DND-41 (cell line): ENCODE data around the gene LSS.
"Not testable (repeated sequence)": the region's sequence is repeated elsewhere in the genome, so short reads cannot be mapped to it uniquely, and the experiment has no call there.

ENCODE experiments used
- ATAC-seq: fragments of 200-7000 bp; cut with Tn5 transposase; 3 replicates; pipeline ENCODE4 v1.9.1; 2021; ENCODE audit warnings: low read depth; ENCODE audit not compliant: insufficient read depth
- DNase-seq: peaks from one replicate; pipeline ENCODE4 v3.0.0-alpha.2; 2020
- H2AFZ ChIP-seq: 2 replicates; pipeline ENCODE4 v1.6.0; 2012; ENCODE audit warnings: low read depth, low read length
- H3K27ac ChIP-seq: 2 replicates; pipeline ENCODE4 v1.5.1; 2012; ENCODE audit warnings: low read length, inconsistent platforms
- H3K27me3 ChIP-seq: fragments of 200-600 bp; sonication (generic); 2 replicates; pipeline ENCODE4 v1.6.0; 2012; ENCODE audit warnings: low read length, mild to moderate bottlenecking, inconsistent platforms; ENCODE audit not compliant: insufficient read depth, poor library complexity
- H3K36me3 ChIP-seq: 2 replicates; pipeline ENCODE4 v1.5.1; 2012; ENCODE audit warnings: low read length, inconsistent platforms; ENCODE audit not compliant: insufficient read depth
- H3K4me1 ChIP-seq: 2 replicates; pipeline ENCODE4 v1.5.1; 2012; ENCODE audit warnings: mild to moderate bottlenecking, low read length; ENCODE audit not compliant: insufficient read depth
- H3K4me2 ChIP-seq: 2 replicates; pipeline ENCODE4 v1.6.0; 2012; ENCODE audit warnings: mild to moderate bottlenecking, moderate library complexity, low read length, inconsistent platforms; ENCODE audit not compliant: insufficient read depth
- H3K4me3 ChIP-seq, 2 experiments: fragments of 200-600 bp in 1 of 2; shearing (Covaris generic) in 1 of 2; 2 replicates each; pipeline ENCODE4 v1.5.1; 2012 to 2016; ENCODE audit warnings: inconsistent platforms in 2 of 2, low read length in 2 of 2, mild to moderate bottlenecking in 2 of 2, low read depth in 1 of 2, moderate library complexity in 1 of 2
- H3K79me2 ChIP-seq: 2 replicates; pipeline ENCODE4 v1.6.0; 2012; ENCODE audit warnings: low read length, inconsistent platforms; ENCODE audit not compliant: insufficient read depth
- H3K9ac ChIP-seq: 2 replicates; pipeline ENCODE4 v1.6.0; 2012; ENCODE audit warnings: low read depth, mild to moderate bottlenecking, inconsistent platforms, low read length, moderate library complexity
- H3K9me3 ChIP-seq: 2 replicates; pipeline ENCODE4 v1.5.1; 2012; ENCODE audit warnings: low read length, moderate library complexity, mild to moderate bottlenecking, inconsistent platforms; ENCODE audit not compliant: insufficient read depth, severe bottlenecking
- H4K20me1 ChIP-seq: 2 replicates; pipeline ENCODE4 v1.6.0; 2012; ENCODE audit warnings: low read length; ENCODE audit not compliant: insufficient read depth
- CTCF ChIP-seq: IDR thresholded peaks from 2 replicates; pipeline ENCODE4 v1.5.1; 2012; ENCODE audit warnings: borderline replicate concordance, low read length, moderate library complexity, mild to moderate bottlenecking; ENCODE audit not compliant: poor library complexity, severe bottlenecking; ENCODE audit errors: extremely low read depth
- EZH2 ChIP-seq: IDR thresholded peaks from 3 replicates; pipeline ENCODE4 v1.6.1; 2012; ENCODE audit warnings: borderline replicate concordance, low read depth, mild to moderate bottlenecking, moderate library complexity, low read length, inconsistent platforms; ENCODE audit not compliant: severe bottlenecking

LSS gene

DNA sequence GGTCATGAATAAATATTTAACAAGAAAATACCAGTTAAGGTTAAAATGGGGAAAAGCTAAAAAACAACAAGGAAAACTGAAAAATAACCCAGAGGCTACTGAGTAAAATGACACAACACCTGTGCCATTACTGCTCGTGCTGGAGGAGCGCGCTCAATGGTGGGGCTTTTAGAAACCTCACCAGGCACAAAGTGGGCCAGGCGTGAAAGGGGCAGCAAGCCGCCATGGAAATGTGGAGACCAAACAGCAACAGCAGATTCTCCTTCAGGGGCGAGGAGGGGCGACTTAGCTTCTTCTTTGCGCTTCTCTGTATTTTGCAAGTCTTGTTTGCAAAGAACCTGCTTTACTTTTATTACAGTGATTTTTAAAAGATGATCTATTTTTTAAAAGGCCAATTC, 25.4 kb downstream of the LSS start:
- ATAC-seq (no peak), DNase-seq (no peak)
- H3K36me3 ChIP-seq, result peaks cover 74% of the 10 kb centered on the region
- H3K4me3 ChIP-seq, result no peak overlapping the region
- H3K9me3 ChIP-seq, result no peaks in the 10 kb centered on the region
- H3K9ac ChIP-seq, result no peak overlapping the region
- no peak overlapping the region for H2AFZ ChIP-seq
- no peak overlapping the region for H3K4me2 ChIP-seq
- TF ChIP-seq EZH2 (no peak), CTCF (no peak)
- H3K79me2 ChIP-seq, result no peaks in the 10 kb centered on the region
- peaks cover 14% of the 10 kb centered on the region for H4K20me1 ChIP-seq
- H3K4me1 ChIP-seq, result no peaks in the 10 kb centered on the region
- H3K27me3 ChIP-seq, result no peaks in the 10 kb centered on the region
- no peak overlapping the region for H3K27ac ChIP-seq

GRCh38 chr21:46202592-46203202, 25.9 kb downstream of the LSS start:
- Histone ChIP-seq H3K4me3 (no peak overlapping the region), H3K9me3 (no peaks in the 10 kb centered on the region), H3K27me3 (no peaks in the 10 kb centered on the region), H3K27ac (no peak overlapping the region), H3K4me2 (no peak overlapping the region), H3K36me3 (peaks cover 73% of the 10 kb centered on the region), H3K79me2 (no peaks in the 10 kb centered on the region), H4K20me1 (peaks cover 12% of the 10 kb centered on the region), H2AFZ (no peak overlapping the region), H3K4me1 (no peaks in the 10 kb centered on the region), H3K9ac (no peak overlapping the region)
- TF ChIP-seq EZH2 (no peak), CTCF (no peak)
- no peak for DNase-seq
- no peak for ATAC-seq

DNA sequence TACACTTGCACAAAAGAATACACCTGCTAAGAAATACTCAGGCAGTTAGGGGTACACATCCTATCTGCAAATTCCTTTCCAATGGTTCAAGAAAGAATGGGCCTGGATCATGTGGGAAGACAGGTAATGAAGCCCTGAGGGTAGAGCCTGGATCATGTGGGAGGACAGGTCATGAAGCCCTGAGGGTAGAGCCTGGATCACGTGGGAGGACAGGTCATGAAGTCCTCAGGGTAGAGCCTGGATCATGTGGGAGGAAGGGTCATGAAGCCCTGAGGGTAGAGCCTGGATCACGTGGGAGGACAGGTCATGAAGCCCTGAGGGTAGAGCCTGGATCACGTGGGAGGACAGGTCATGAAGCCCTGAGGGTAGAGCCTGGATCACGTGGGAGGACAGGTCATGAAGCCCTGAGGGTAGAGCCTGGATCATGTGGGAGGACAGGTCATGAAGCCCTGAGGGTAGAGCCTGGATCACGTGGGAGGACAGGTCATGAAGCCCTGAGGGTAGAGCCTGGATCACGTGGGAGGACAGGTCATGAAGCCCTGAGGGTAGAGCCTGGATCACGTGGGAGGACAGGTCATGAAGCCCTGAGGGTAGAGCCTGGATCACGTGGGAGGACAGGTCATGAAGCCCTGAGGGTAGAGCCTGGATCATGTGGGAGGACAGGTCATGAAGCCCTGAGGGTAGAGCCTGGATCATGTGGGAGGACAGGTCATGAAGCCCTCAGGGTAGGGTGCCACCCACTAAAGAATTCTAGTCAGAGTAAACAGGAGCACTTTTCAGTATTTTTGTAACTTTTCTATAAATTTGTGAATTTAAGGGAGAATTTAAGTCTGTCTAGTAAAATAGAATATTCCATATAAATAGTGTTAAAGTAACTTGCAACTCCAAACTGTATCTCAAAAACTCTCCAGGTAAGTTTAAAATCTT, 27.4 kb downstream of the LSS start:
- not testable (repeated sequence) for H3K4me2 ChIP-seq, H3K9me3 ChIP-seq, H3K27me3 ChIP-seq, H3K79me2 ChIP-seq, H3K4me1 ChIP-seq, H3K27ac ChIP-seq, H3K9ac ChIP-seq, ATAC-seq, H4K20me1 ChIP-seq, DNase-seq, H2AFZ ChIP-seq, H3K4me3 ChIP-seq
- H3K36me3 ChIP-seq, result peaks cover 70% of the 10 kb centered on the region

DNA sequence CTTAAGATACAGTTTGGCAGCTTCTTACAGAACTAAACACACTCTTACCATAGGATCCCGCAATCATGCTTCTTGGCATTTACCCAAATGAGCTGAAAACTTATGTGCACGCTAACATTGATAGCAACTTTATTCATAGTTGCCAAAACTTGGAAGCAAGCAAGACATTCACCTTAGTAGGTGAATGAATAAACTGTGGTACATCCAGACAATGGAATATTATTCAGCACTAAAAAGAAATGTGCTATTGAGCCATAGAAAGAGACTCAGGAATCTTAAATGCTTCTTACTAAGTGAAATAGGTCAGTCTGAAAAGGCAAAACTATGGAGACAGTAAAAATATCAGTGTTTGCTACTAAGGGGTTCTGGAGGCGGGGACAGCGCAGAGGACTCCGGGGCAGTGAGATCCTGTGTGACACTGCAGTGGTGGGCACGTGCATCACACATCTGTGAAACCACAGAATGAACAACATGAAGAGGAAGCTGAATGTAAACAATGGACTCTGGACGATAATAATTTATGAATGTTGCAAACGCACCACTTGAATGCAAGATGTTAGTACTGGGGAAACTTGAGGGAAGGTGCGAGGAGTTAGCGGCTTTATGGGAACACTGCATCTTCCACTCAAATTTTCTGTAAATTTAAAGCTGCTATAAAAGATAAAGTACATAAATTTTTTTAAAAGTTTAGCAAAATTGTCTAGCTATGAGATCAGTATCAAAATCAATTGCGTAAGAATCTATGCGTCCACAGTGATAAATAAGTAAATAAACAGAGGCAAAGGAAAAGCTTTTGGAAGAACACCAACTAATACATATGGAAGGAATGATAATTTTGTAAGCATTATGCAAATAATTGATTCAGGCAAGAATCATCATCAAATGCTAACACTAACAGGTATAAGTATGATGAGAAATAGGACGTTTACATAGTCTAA, 28.9 kb downstream of the LSS start:
- no peaks in the 10 kb centered on the region for H3K9me3 ChIP-seq
- H2AFZ ChIP-seq, result no peak overlapping the region
- H3K27me3 ChIP-seq, result no peaks in the 10 kb centered on the region
- H3K4me3 ChIP-seq, result no peak overlapping the region
- ATAC-seq (no peak), DNase-seq (no peak)
- TF ChIP-seq CTCF (no peak), EZH2 (no peak)
- H3K4me2 ChIP-seq, result no peak overlapping the region
- no peaks in the 10 kb centered on the region for H3K4me1 ChIP-seq
- no peak overlapping the region for H3K27ac ChIP-seq
- H4K20me1 ChIP-seq, result peaks cover 3% of the 10 kb centered on the region
- peaks cover 70% of the 10 kb centered on the region for H3K36me3 ChIP-seq
- no peak overlapping the region for H3K9ac ChIP-seq
- H3K79me2 ChIP-seq, result no peaks in the 10 kb centered on the region
